SH-SY5Y (cell line): ENCODE results near the gene HNF4A.

Experiments used
- GATA2 ChIP-seq: IDR thresholded peaks from 2 replicates; pipeline ENCODE4 v1.6.1; 2011; ENCODE audit warnings: mild to moderate bottlenecking, low read depth, low read length
- GATA3 ChIP-seq: IDR thresholded peaks from 2 replicates; pipeline ENCODE4 v1.6.1; 2011; ENCODE audit warnings: low read depth, mild to moderate bottlenecking, low read length, moderate library complexity

HNF4A gene

GRCh38 chr20:44457016-44457415, 101.5 kb downstream of the HNF4A start:
- no peak for TF ChIP-seq GATA3
- peak; percentile 83 for TF ChIP-seq GATA2

GRCh38 chr20:44459271-44459670, 103.8 kb downstream of the HNF4A start:
- TF ChIP-seq GATA2 (no peak), GATA3 (no peak)

DNA sequence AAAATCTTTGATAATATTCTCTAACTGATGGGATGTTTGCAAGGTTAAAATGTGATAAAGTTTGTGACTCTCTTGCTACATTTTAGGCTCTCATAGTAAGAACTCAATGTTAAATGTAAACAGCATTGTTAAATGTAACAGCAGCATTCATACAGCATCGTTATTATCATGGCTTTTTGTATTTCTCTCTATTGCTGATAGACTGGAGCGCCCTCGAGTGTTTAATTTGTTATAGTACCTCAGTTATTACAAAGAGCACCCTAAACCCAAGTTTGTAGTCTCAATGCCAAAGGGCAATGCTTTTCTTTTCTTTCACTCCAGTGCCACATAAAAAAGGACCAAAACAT, 105.3 kb downstream of the HNF4A start:
- no peak for TF ChIP-seq GATA2
- no peak for TF ChIP-seq GATA3

GRCh38 chr20:44461142-44461802, 105.8 kb downstream of the HNF4A start:
- TF ChIP-seq GATA3 = no peak
- no peak for TF ChIP-seq GATA2

- TF ChIP-seq GATA2 (no peak), GATA3 (no peak)
These were observed 106.3 kb downstream of the HNF4A start for GRCh38 chr20:44461803-44462174.

DNA sequence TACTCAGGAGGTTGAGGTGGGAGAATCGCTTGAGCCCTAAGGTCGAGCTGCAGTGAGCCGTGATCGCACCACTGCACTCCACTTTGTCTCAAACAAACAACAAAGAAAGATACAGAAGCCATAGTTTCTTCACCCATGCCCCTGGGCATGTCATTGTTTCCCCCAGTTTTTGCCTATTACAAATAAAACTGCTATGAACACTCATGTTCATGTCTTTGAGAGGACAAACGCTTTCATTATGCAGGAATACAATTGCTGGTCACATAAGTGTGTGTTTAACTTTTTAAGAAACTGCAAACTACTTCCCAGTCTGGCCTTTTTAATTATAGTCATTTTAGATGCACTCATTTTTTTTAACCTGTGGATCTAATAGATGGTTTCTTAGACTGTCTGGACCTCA, 108.0 kb downstream of the HNF4A start:
- TF ChIP-seq GATA3 (no peak), GATA2 (no peak)

- no peak for TF ChIP-seq GATA3
- TF ChIP-seq GATA2 = no peak
These were observed 109.0 kb downstream of the HNF4A start for GRCh38 chr20:44464514-44464913.

DNA sequence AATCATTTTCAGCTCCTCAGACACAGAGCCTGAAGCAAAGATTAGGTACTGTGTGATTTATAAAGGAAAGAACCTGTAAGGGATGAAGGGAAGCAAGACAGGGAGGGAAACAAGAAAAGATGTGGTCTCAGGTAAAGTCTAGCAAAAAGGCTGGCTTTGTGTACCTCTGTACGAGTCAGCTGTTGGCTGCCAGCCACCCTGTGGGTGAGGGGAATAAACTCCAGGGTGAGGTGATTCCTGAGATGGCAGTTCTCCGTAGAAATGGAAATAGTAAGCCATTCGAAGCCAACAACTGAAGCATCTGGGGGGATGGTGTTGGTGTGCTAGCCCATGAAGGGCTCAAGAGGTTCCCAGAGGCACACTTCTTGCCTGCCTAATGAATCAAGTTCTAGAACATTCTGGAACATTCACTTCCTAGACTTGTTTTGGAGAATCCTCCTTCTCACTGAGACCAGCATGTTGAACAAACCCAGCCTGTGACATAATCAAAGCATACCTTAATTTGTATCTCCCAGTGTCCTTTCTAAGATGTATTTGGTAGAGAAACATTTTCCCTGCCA, 109.6 kb downstream of the HNF4A start:
- no peak for TF ChIP-seq GATA3
- no peak for TF ChIP-seq GATA2

GRCh38 chr20:44467289-44467883, 111.9 kb downstream of the HNF4A start:
- TF ChIP-seq GATA3 = no peak
- no peak for TF ChIP-seq GATA2

DNA sequence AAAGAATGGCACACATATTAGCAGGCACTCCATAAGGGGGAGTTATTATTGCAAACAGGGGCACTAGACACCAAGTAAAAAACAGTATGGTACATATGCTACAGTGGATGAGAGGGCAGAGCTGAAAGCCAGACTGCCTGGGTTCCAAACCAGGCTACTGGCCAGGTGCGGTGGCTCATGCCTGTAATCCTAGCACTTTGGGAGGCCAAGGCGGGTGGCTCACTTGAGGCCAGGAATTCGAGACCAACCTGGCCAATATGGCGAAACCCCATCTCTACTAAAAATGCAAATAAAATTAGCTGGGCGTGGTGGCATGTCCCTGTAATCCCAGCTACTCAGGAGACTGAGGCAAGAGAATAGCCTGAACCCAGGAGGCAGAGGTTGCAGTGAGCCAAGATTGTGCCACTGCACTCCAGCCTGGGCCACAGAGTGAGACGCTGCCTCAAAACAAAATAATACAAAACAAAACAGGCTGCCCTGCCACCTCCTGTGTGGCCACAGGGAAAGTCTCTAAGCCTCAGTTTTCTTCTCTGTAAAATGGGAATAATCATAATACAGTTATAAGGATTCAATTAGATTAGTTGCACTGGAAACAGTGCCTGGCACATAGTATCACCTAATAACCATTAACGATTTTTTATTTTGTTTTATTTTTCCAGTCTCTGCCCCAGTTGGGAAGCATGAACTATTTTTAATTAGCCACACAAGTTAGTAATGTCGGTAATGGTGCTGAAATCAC, 112.7 kb downstream of the HNF4A start:
- no peak for TF ChIP-seq GATA3
- TF ChIP-seq GATA2 = no peak

GRCh38 chr20:44470327-44470726, 114.8 kb downstream of the HNF4A start:
- no peak for TF ChIP-seq GATA3
- TF ChIP-seq GATA2 = no peak

- TF ChIP-seq GATA2 (no peak), GATA3 (no peak)
These were observed 116.0 kb downstream of the HNF4A start for GRCh38 chr20:44471481-44471882.

DNA sequence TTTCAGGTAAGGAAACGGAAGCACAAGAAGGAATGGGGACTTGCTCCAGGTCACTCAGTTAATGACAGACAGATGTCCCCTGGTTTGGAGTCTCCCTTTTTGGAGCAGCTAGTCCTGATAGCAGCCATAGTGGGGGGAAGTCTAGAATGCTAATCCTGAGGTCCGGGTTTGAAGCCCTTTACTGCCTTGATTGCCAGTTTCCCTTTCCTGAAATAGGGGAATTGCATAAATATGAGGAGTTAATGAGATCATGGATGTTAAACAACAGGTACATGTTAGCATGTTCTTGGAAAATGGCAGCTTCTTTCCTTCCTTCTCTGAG, 119.8 kb downstream of the HNF4A start:
- TF ChIP-seq GATA2 (no peak), GATA3 (no peak)

- TF ChIP-seq GATA3 (no peak), GATA2 (no peak)
These were observed 120.4 kb downstream of the HNF4A start, which contains the start of gene TTPAL for GRCh38 chr20:44475694-44476560. Gene TTPAL, plus strand, starts transcription at chr20:44475874. Its CDS starts 4,126 bp downstream, at chr20:44480000.

DNA sequence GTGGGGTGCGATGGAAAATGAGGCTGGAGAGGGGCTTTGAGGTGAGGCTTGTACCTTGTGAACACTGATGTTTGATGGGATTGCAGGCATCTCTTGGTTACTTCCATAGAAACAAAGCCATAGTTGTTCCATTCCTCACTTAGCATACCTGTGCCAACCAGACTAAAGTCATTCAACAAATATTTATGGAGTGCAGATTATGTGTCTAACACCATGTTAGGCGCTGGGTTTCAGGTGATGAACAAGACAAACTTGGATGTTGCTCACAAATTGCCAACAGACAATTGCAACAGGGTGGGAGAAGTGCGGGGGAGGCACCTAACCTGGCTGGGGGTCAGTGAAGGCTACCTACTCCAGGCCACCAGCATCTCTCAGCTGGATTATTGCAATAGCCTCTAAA, 121.7 kb downstream of the HNF4A start:
- no peak for TF ChIP-seq GATA3
- no peak for TF ChIP-seq GATA2

DNA sequence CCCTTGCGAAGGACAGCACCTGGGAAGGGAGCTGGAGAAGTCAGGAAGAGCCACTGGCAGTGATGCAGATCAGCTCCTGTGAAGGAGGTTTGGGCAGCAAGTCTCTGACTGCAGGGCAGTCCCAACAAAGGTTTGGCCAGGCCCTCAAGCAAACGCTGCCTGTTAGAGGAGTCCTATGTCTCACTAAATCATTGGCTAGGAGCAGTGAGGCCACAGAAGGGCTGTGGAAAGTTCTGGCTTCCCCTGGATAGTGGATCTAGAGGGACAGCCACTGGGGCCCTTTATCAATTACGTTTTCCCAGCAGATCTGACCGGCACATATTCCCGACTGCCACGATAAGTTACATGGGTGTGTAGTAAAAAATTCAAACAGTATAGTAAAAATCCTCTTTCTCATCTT, 122.7 kb downstream of the HNF4A start:
- no peak for TF ChIP-seq GATA2
- no peak for TF ChIP-seq GATA3
